Hepatocyte (in vitro differentiated cells): Measurements from ENCODE around the gene YEATS2. TPM values are rescaled to one million over a fixed set of nuclear protein-coding genes. Genes with fewer than 3 reads are reported as not detected.

Experiments used
- DNase-seq: peaks from one replicate; pipeline ENCODE4 v3.0.0-alpha.2; 2016; ENCODE audit warnings: low spot score
- H2AFZ ChIP-seq: fragments of 200-600 bp; sonication (generic); 2 replicates; pipeline ENCODE4 v1.6.0; 2016; ENCODE audit warnings: antibody characterized with exemption, mild to moderate bottlenecking
- H3K27ac ChIP-seq: fragments of 200-600 bp; sonication (generic); 2 replicates; pipeline ENCODE4 v1.5.1; 2016; ENCODE audit warnings: mild to moderate bottlenecking
- H3K27me3 ChIP-seq: fragments of 200-600 bp; sonication (generic); 2 replicates; pipeline ENCODE4 v1.6.1; 2016
- H3K36me3 ChIP-seq: fragments of 200-600 bp; sonication (generic); replicated peaks from 2 replicates; pipeline ENCODE4 v1.5.1; 2016; ENCODE audit warnings: low read depth; ENCODE audit not compliant: insufficient read depth
- H3K4me1 ChIP-seq: fragments of 200-600 bp; sonication (generic); 2 replicates; pipeline ENCODE4 v1.5.1; 2016; ENCODE audit warnings: mild to moderate bottlenecking, moderate library complexity; ENCODE audit not compliant: insufficient read depth
- H3K4me2 ChIP-seq: fragments of 200-600 bp; sonication (generic); 2 replicates; pipeline ENCODE4 v1.6.0; 2016
- H3K4me3 ChIP-seq: fragments of 200-600 bp; sonication (generic); 2 replicates; pipeline ENCODE4 v1.5.1; 2016; ENCODE audit warnings: mild to moderate bottlenecking
- H3K79me2 ChIP-seq: fragments of 200-600 bp; sonication (generic); 2 replicates; pipeline ENCODE4 v1.6.0; 2017; ENCODE audit warnings: mild to moderate bottlenecking
- H3K9me2 ChIP-seq: fragments of 200-600 bp; sonication (generic); replicated peaks from 2 replicates; pipeline ENCODE4 v1.6.0; 2017; ENCODE audit warnings: mild to moderate bottlenecking; ENCODE audit not compliant: insufficient read depth
- H3K9me3 ChIP-seq: fragments of 200-600 bp; sonication (generic); 2 replicates; pipeline ENCODE4 v1.5.1; 2016; ENCODE audit warnings: low read depth, mild to moderate bottlenecking
- H4K20me1 ChIP-seq: fragments of 200-600 bp; sonication (generic); 2 replicates; pipeline ENCODE4 v1.6.0; 2016; ENCODE audit warnings: mild to moderate bottlenecking; ENCODE audit not compliant: insufficient read depth, poor library complexity, severe bottlenecking
- CTCF ChIP-seq: fragments of 200-600 bp; sonication (generic); IDR thresholded peaks from 2 replicates; pipeline ENCODE4 v1.5.1; 2016; ENCODE audit warnings: antibody characterized with exemption, mild to moderate bottlenecking; ENCODE audit not compliant: poor library complexity
- EZH2 ChIP-seq: fragments of 200-600 bp; sonication (generic); IDR thresholded peaks from 2 replicates; pipeline ENCODE4 v1.6.1; 2016; ENCODE audit warnings: antibody characterized with exemption, mild to moderate bottlenecking, borderline replicate concordance
- EZH2phosphoT487 ChIP-seq: fragments of 200-600 bp; sonication (generic); IDR thresholded peaks from one replicate; pipeline ENCODE4 v1.6.1; 2018; ENCODE audit warnings: antibody characterized with exemption, mild to moderate bottlenecking, low read depth, moderate library complexity; ENCODE audit not compliant: unreplicated experiment, severe bottlenecking
- WGBS: methylation state at CpG from one replicate; pipeline ENCODE4 v1.1.6; 2016; ENCODE audit warnings: low lambda C conversion rate; ENCODE audit errors: missing lambda C conversion rate; 5-methylcytosine and 5-hydroxymethylcytosine counted together
- polyA plus RNA-seq: library from polyadenylated mRNA; unstranded; fragments of >200 nt; fragmentation: Nextera tagmentation; extraction: Ambion mirVana; gene quantifications from 2 replicates; pipeline ENCODE4 v1.2.1, GENCODE V29; 2016
- total RNA-seq: library from RNA; depleted of rRNA; stranded (reverse); fragments of >200 nt; gene quantifications from 2 replicates; pipeline ENCODE4 v1.2.3, GENCODE V29; 2014

Gene YEATS2
- total and polyA plus RNA-seq, 2 experiments from 2014 or later: 12.5 to 21.5 TPM

GRCh38 chr3:183730361-183730760, 32.8 kb downstream of the YEATS2 start:
- H3K4me3 ChIP-seq: no peak overlapping the region
- no peaks in the 10 kb centered on the region for H3K36me3 ChIP-seq
- no peaks in the 10 kb centered on the region for H3K4me1 ChIP-seq
- no peak overlapping the region for H3K27ac ChIP-seq
- H3K79me2 ChIP-seq: no peaks in the 10 kb centered on the region
- no peaks in the 10 kb centered on the region for H3K9me3 ChIP-seq
- H4K20me1 ChIP-seq: no peaks in the 10 kb centered on the region
- H3K4me2 ChIP-seq: no peak overlapping the region
- no peak for DNase-seq
- H3K27me3 ChIP-seq: no peaks in the 10 kb centered on the region
- WGBS: 71% methylated on average over 2 of the region's 2 CpGs
- TF ChIP-seq CTCF: no peak
- no peak for TF ChIP-seq EZH2phosphoT487
- no peak for TF ChIP-seq EZH2
- H2AFZ ChIP-seq: no peak overlapping the region
- H3K9me2 ChIP-seq: no peaks in the 10 kb centered on the region

- 94% methylated on average over 5 of the region's 5 CpGs for WGBS
- Histone ChIP-seq H3K4me1 (no peaks in the 10 kb centered on the region), H2AFZ (no peak overlapping the region), H3K79me2 (no peaks in the 10 kb centered on the region), H3K36me3 (no peaks in the 10 kb centered on the region), H3K27me3 (no peaks in the 10 kb centered on the region), H4K20me1 (no peaks in the 10 kb centered on the region), H3K4me2 (no peak overlapping the region), H3K4me3 (no peak overlapping the region), H3K9me2 (no peaks in the 10 kb centered on the region), H3K9me3 (no peaks in the 10 kb centered on the region), H3K27ac (no peak overlapping the region)
- DNase-seq: peak; percentile 35
- no peak for TF ChIP-seq CTCF
- TF ChIP-seq EZH2: no peak
These were observed 34.0 kb downstream of the YEATS2 start for GRCh38 chr3:183731611-183732010.

GRCh38 chr3:183733553-183733952, 36.0 kb downstream of the YEATS2 start:
- H3K27me3 ChIP-seq: no peaks in the 10 kb centered on the region
- H3K79me2 ChIP-seq: no peaks in the 10 kb centered on the region
- H4K20me1 ChIP-seq: no peaks in the 10 kb centered on the region
- H2AFZ ChIP-seq: no peak overlapping the region
- no peak for DNase-seq
- H3K9me2 ChIP-seq: no peaks in the 10 kb centered on the region
- no peaks in the 10 kb centered on the region for H3K36me3 ChIP-seq
- no peak overlapping the region for H3K4me3 ChIP-seq
- H3K4me2 ChIP-seq: no peak overlapping the region
- H3K9me3 ChIP-seq: no peaks in the 10 kb centered on the region
- H3K27ac ChIP-seq: no peak overlapping the region
- WGBS: 86% methylated on average over 7 of the region's 7 CpGs
- TF ChIP-seq EZH2 (no peak), EZH2phosphoT487 (no peak), CTCF (no peak)
- no peaks in the 10 kb centered on the region for H3K4me1 ChIP-seq
